SH-SY5Y (cell line): ENCODE measurements around the gene BSN.

ENCODE experiments used
- GATA2 ChIP-seq: IDR thresholded peaks from 2 replicates; pipeline ENCODE4 v1.6.1; 2011; ENCODE audit warnings: mild to moderate bottlenecking, low read depth, low read length
- GATA3 ChIP-seq: IDR thresholded peaks from 2 replicates; pipeline ENCODE4 v1.6.1; 2011; ENCODE audit warnings: low read depth, mild to moderate bottlenecking, low read length, moderate library complexity

DNA sequence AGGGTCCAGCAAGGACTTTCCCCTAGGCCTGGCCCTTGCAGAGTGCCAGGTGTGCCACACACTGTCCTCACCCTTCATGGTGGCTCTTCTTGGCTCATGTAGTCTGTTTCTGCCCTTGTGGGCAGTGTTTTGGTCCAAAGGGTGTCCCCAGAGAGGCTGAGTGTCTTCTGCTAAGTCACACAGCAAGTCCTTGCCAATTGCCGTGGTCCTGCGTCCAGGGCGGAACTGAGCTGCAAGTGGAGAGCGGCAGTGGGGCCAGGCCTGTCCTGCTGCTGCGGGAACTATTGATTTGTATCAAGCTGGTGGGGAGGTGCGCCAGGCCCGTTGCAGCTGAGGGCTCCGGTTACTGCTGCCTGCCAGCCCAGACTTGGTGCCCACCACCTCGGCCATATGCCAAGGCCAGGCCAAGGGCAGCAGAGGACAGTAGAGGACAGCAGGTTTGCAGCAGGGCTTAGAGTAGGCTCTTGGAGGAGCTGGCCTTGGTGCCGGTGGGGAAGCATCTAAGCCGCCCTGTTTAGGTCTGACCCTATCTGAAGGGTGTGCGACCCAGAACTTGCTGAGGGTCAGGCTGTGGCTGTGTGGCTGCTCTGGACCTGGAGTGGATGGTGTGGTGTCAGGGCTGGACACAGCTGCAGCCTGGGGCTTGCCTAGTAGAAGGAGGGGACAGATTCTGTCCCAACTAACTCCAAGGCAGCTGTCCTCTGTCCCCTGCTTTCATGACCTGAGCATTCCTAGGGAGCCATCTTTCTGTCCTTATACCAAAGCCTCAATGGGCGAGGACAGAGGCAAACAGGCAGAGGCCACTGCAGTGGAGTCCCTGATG lies 160.7 kb downstream of the BSN start:
- TF ChIP-seq GATA3 = no peak
- no peak for TF ChIP-seq GATA2
